ENCODE results near the gene LRRC4C.

Gene LRRC4C

GRCh38 chr11:40139066-40139465 lies 1320.4 kb downstream of the LRRC4C start:
- no peak for ATAC-seq (ENCODE audit: insufficient read depth, low read depth)

GRCh38 chr11:40134820-40135570 lies 1324.5 kb downstream of the LRRC4C start:
- no peak overlapping the region for H3K4me2 ChIP-seq (ENCODE audit: insufficient read depth, low read length)

More at GRCh38 chr11:40139066-40139465, 1320.4 kb downstream of the LRRC4C start:
- no peaks in the 10 kb centered on the region for H3K4me1 ChIP-seq (ENCODE audit: insufficient read depth, low read length)
- no peak for DNase-seq
- no peak overlapping the region for H3K4me2 ChIP-seq (ENCODE audit: insufficient read depth, low read length)
- no peaks in the 10 kb centered on the region for H3K27me3 ChIP-seq (ENCODE audit: insufficient read depth, low read length, poor library complexity)
- no peak overlapping the region for H3K27ac ChIP-seq (ENCODE audit: low read length)
- H3K36me3 ChIP-seq (ENCODE audit: insufficient read depth, low read length) = no peaks in the 10 kb centered on the region
- H3K9ac ChIP-seq (ENCODE audit: low read depth, low read length) = no peak overlapping the region
- H3K79me2 ChIP-seq (ENCODE audit: insufficient read depth, low read length) = no peaks in the 10 kb centered on the region
- H2AFZ ChIP-seq (ENCODE audit: low read depth, low read length) = no peak overlapping the region
- H3K9me3 ChIP-seq (ENCODE audit: insufficient read depth, low read length, severe bottlenecking) = no peaks in the 10 kb centered on the region
- H4K20me1 ChIP-seq (ENCODE audit: insufficient read depth, low read length) = no peaks in the 10 kb centered on the region
- H3K4me3 ChIP-seq (ENCODE audit: low read depth in 1 of 2, low read length in 2 of 2) = no peak overlapping the region
- no peak for TF ChIP-seq EZH2 (IDR thresholded peaks at IDR 0.05; ENCODE audit: borderline replicate concordance, low read depth, low read length, severe bottlenecking)
- no peak for TF ChIP-seq CTCF (IDR thresholded peaks at IDR 0.05; ENCODE audit: borderline replicate concordance, extremely low read depth, low read length, poor library complexity, severe bottlenecking)

GRCh38 chr11:40133498-40133897 lies 1326.0 kb downstream of the LRRC4C start:
- Histone ChIP-seq H3K4me1 (ENCODE audit: insufficient read depth, low read length) (no peaks in the 10 kb centered on the region), H3K27me3 (ENCODE audit: insufficient read depth, low read length, poor library complexity) (no peaks in the 10 kb centered on the region), H3K79me2 (ENCODE audit: insufficient read depth, low read length) (no peaks in the 10 kb centered on the region), H3K4me3 (ENCODE audit: low read depth in 1 of 2, low read length in 2 of 2) (no peak overlapping the region), H3K27ac (ENCODE audit: low read length) (no peak overlapping the region), H2AFZ (ENCODE audit: low read depth, low read length) (no peak overlapping the region), H3K4me2 (ENCODE audit: insufficient read depth, low read length) (no peak overlapping the region), H3K9ac (ENCODE audit: low read depth, low read length) (no peak overlapping the region), H4K20me1 (ENCODE audit: insufficient read depth, low read length) (no peaks in the 10 kb centered on the region), H3K36me3 (ENCODE audit: insufficient read depth, low read length) (no peaks in the 10 kb centered on the region), H3K9me3 (ENCODE audit: insufficient read depth, low read length, severe bottlenecking) (no peaks in the 10 kb centered on the region)
- no peak for TF ChIP-seq EZH2 (IDR thresholded peaks at IDR 0.05; ENCODE audit: borderline replicate concordance, low read depth, low read length, severe bottlenecking)
- no peak for TF ChIP-seq CTCF (IDR thresholded peaks at IDR 0.05; ENCODE audit: borderline replicate concordance, extremely low read depth, low read length, poor library complexity, severe bottlenecking)
- DNase-seq (no peak), ATAC-seq (ENCODE audit: insufficient read depth, low read depth) (no peak)

More at GRCh38 chr11:40134820-40135570, 1324.5 kb downstream of the LRRC4C start:
- no peaks in the 10 kb centered on the region for H3K36me3 ChIP-seq (ENCODE audit: insufficient read depth, low read length)
- no peak overlapping the region for H2AFZ ChIP-seq (ENCODE audit: low read depth, low read length)
- no peaks in the 10 kb centered on the region for H4K20me1 ChIP-seq (ENCODE audit: insufficient read depth, low read length)
- H3K9me3 ChIP-seq (ENCODE audit: insufficient read depth, low read length, severe bottlenecking) = no peaks in the 10 kb centered on the region
- no peak overlapping the region for H3K4me3 ChIP-seq (ENCODE audit: low read depth in 1 of 2, low read length in 2 of 2)
- TF ChIP-seq EZH2 (IDR thresholded peaks at IDR 0.05; ENCODE audit: borderline replicate concordance, low read depth, low read length, severe bottlenecking) (no peak), CTCF (IDR thresholded peaks at IDR 0.05; ENCODE audit: borderline replicate concordance, extremely low read depth, low read length, poor library complexity, severe bottlenecking) (no peak)
- H3K27ac ChIP-seq (ENCODE audit: low read length) = no peak overlapping the region
- no peak overlapping the region for H3K9ac ChIP-seq (ENCODE audit: low read depth, low read length)
- DNase-seq = no peak
- H3K79me2 ChIP-seq (ENCODE audit: insufficient read depth, low read length) = no peaks in the 10 kb centered on the region
- H3K4me1 ChIP-seq (ENCODE audit: insufficient read depth, low read length) = no peaks in the 10 kb centered on the region
- ATAC-seq (ENCODE audit: insufficient read depth, low read depth) = no peak
- H3K27me3 ChIP-seq (ENCODE audit: insufficient read depth, low read length, poor library complexity) = no peaks in the 10 kb centered on the region
